ENCODE measurements around the gene KRTAP10-3. TPM values are rescaled to one million over a fixed set of nuclear protein-coding genes. Genes with fewer than 3 reads are reported as not detected.
"Not testable (repeated sequence)": the region's sequence is repeated elsewhere in the genome, so short reads cannot be mapped to it uniquely, and the experiment has no call there.

The KRTAP10-3 gene
- polyA plus RNA-seq, 1 of the 3 experiments (the other 2 are of a cell fraction), result not detected

DNA sequence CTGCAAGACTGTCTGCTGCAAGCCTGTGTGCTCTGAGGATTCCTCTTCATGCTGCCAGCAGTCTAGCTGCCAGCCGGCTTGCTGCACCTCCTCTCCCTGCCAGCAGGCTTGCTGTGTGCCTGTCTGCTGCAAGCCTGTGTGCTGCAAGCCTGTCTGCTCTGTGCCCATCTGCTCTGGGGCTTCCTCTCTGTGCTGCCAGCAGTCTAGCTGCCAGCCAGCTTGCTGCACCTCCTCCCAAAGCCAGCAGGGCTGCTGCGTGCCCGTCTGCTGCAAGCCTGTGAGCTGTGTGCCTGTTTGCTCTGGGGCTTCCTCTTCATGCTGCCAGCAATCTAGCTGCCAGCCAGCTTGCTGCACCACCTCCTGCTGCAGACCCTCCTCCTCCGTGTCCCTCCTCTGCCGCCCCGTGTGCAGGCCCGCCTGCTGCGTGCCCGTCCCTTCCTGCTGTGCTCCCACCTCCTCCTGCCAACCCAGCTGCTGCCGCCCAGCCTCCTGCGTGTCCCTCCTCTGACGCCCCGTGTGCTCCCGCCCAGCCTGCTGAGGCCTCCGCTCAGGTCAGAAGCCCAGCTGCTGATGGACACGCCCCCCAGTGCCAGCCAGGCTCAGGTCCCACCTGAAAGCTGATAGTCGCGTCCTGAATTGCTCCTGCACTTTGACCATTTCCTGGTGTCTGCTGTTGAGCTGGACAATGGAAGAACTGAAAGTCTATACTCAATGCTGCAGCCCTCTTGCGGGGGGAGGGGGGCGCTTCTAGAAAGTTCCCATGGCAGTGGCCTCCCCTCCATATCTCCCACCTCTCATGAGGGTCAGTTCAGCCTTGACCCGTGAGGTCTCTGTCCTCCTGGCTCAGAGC lies 16.1 kb upstream of the KRTAP10-3 start:
- Histone ChIP-seq H3F3A (replicated peaks; ENCODE audit: insufficient read depth) (no peaks in the 10 kb centered on the region), H3K4me3 (ENCODE audit: low read depth in 2 of 2, low read length in 1 of 2) (no peak overlapping the region), H3K4me1 (ENCODE audit: control insufficient read depth in 1 of 2, insufficient read depth in 2 of 2, low read depth in 1 of 2, low read length in 1 of 2) (no peaks in the 10 kb centered on the region; a peak in 1 of 4 replicates), H3K36me3 (replicated peaks in 1 of 2; ENCODE audit: control insufficient read depth in 1 of 2, insufficient read depth in 2 of 2, low read length in 1 of 2) (no peaks in the 10 kb centered on the region), H2AFZ (ENCODE audit: low read depth) (no peak overlapping the region), H3K9me2 (no peaks in the 10 kb centered on the region), H3K27me3 (ENCODE audit: insufficient read depth) (peaks cover 59% of the 10 kb centered on the region), H3K9me3 (no peaks in the 10 kb centered on the region), H3K79me2 (ENCODE audit: insufficient read depth) (no peaks in the 10 kb centered on the region), H4K20me1 (ENCODE audit: insufficient read depth) (no peaks in the 10 kb centered on the region), H3K27ac (ENCODE audit: low read depth in 2 of 2, low read length in 1 of 2) (no peak overlapping the region), H3K9ac (no peak overlapping the region), H3K4me2 (no peak overlapping the region)
- WGBS (ENCODE audit: low lambda C conversion rate), result 0% methylated on average over 12 of the region's 21 CpGs
- TF ChIP-seq RCOR1 (IDR thresholded peaks at IDR 0.05; ENCODE audit: low read length) (no peak), TAF1 (IDR thresholded peaks at IDR 0.05; ENCODE audit: borderline replicate concordance, low read depth, low read length) (no peak), MEF2A (IDR thresholded peaks at IDR 0.05; ENCODE audit: borderline replicate concordance, low read depth) (no peak), FOXM1 (IDR thresholded peaks at IDR 0.05; ENCODE audit: low read depth) (no peak), SIN3A (IDR thresholded peaks at IDR 0.05; ENCODE audit: borderline replicate concordance, low read depth, low read length) (no peak)
- TF ChIP-seq, protein P1, sequence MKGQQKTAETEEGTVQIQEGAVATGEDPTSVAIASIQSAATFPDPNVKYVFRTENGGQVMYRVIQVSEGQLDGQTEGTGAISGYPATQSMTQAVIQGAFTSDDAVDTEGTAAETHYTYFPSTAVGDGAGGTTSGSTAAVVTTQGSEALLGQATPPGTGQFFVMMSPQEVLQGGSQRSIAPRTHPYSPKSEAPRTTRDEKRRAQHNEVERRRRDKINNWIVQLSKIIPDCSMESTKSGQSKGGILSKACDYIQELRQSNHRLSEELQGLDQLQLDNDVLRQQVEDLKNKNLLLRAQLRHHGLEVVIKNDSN (IDR thresholded peaks at IDR 0.05; ENCODE audit: borderline replicate concordance, low read depth), result no peak
- ChIA-PET POLR2A (interaction anchor here (0.6 kb wide), 1 partner anchor 24 kb away, joined by 3 read pairs; no protein-coding TSS in a partner anchor), CTCF (no interaction called here)
- DNase-seq, result no peak

DNA sequence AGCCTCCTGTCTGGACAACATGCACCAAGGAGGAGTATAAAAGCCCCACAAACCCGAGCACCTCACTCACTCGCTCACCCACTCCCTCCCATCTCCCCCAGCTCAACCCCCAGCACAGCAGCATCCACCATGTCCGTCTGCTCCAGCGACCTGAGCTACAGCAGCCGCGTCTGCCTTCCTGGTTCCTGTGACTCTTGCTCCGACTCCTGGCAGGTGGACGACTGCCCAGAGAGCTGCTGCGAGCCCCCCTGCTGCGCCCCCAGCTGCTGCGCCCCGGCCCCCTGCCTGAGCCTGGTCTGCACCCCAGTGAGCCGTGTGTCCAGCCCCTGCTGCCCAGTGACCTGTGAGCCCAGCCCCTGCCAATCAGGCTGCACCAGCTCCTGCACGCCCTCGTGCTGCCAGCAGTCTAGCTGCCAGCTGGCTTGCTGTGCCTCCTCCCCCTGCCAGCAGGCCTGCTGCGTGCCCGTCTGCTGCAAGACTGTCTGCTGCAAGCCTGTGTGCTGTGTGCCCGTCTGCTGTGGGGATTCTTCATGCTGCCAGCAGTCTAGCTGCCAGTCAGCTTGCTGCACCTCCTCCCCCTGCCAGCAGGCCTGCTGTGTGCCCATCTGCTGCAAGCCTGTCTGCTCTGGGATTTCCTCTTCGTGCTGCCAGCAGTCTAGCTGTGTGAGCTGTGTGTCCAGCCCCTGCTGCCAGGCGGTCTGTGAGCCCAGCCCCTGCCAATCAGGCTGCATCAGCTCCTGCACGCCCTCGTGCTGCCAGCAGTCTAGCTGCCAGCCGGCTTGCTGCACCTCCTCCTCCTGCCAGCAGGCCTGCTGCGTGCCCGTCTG lies 15.2 kb upstream of the KRTAP10-3 start, which contains the start of gene KRTAP10-4:
Gene KRTAP10-4 (plus strand): TSS at position 100 of the 827 bp plus-strand sequence. CDS start 30 bp downstream, at position 130.
- H3K27me3 ChIP-seq (ENCODE audit: insufficient read depth), result peaks cover 59% of the 10 kb centered on the region
- H3K9ac ChIP-seq; H3F3A ChIP-seq (replicated peaks; ENCODE audit: insufficient read depth); H3K9me2 ChIP-seq; H4K20me1 ChIP-seq (ENCODE audit: insufficient read depth); H3K4me3 ChIP-seq (ENCODE audit: low read depth in 2 of 2, low read length in 1 of 2); H3K27ac ChIP-seq (ENCODE audit: low read depth in 2 of 2, low read length in 1 of 2); POLR2A ChIA-PET; DNase-seq; H3K36me3 ChIP-seq (replicated peaks in 1 of 2; ENCODE audit: control insufficient read depth in 1 of 2, insufficient read depth in 2 of 2, low read length in 1 of 2); H3K4me1 ChIP-seq (ENCODE audit: control insufficient read depth in 1 of 2, insufficient read depth in 2 of 2, low read depth in 1 of 2, low read length in 1 of 2); H3K79me2 ChIP-seq (ENCODE audit: insufficient read depth); H3K4me2 ChIP-seq; H2AFZ ChIP-seq (ENCODE audit: low read depth); H3K9me3 ChIP-seq: not testable (repeated sequence)
- 10% methylated on average over 13 of the region's 25 CpGs for WGBS (ENCODE audit: low lambda C conversion rate)
- CTCF ChIA-PET, result interaction anchor here (0.7 kb wide), 1 partner anchor 220 kb away, joined by 3 read pairs; no protein-coding TSS in a partner anchor

Measured in SK-N-SH (cell line).